T-helper 9 cell (primary cell): Measurements from ENCODE around the gene MACIR.

Experiments
- DNase-seq: peaks from one replicate; pipeline ENCODE4 v3.0.0-alpha.2; 2020

Gene MACIR

GRCh38 chr5:103293719-103294118 lies 35.2 kb downstream of the MACIR start:
- no peak for DNase-seq

- no peak for DNase-seq
Measured at GRCh38 chr5:103294906-103295305, 36.3 kb downstream of the MACIR start.

GRCh38 chr5:103295424-103295823 lies 36.9 kb downstream of the MACIR start:
- no peak for DNase-seq

DNA sequence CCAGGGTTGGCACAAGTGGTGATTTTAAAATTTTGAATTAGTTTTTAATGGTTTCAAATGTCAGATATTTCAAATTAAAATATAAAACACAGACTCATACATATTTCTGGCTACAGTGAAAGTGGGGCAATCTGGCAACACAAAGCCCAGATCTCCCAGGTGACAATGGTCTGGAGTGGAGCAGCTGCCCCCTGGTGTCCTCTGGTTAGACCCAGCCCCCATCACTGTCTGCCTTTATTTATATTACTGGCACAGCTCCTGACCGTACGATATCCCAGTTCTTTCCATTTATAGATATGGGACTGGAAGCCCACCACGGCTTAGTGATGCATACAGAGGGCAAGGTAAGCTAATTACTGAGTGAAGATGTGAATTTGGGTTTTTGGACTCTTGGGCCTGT lies 37.3 kb downstream of the MACIR start:
- DNase-seq = no peak

DNA sequence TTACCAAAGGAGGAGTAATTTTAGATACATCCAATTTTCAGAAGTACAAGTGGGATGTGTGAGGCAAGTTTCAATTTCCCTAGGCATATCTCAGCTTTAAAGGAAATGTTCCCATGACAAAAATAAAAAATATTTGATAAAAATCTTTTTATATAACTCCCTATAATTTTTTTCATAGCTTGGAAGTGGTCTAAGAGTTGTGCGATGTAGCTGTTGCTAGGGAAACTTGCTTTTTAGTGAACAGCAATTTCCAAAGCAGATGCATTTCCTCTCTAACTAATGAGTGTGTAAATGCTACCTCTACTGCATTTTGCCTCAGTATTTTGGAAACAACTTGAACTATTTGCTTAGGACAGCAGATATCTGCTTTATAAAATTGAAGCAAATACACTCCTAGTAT lies 39.6 kb downstream of the MACIR start:
- DNase-seq = no peak

- DNase-seq = no peak
Measured at GRCh38 chr5:103298607-103299188, 40.1 kb downstream of the MACIR start.

GRCh38 chr5:103305809-103306208 lies 47.2 kb downstream of the MACIR start:
- no peak for DNase-seq

DNA sequence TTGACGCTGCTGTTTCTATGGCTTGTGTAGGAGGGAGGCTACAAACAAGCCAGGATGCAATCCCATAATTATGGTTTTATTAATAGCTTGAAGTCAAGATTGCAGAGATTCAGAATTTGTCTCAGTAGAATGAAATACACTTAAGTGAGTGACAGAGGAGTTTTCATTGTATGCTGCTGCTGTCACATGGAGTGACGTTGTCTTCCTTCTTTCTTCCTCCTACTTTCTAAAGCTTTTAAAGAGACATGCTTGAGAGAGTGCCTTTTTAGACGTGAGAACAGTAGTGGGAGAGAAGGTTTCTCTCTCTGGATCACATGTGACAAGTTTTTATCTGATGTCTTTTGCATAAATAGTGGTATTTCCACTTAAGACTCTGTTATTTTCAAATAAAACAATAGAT lies 48.9 kb downstream of the MACIR start:
- no peak for DNase-seq

DNA sequence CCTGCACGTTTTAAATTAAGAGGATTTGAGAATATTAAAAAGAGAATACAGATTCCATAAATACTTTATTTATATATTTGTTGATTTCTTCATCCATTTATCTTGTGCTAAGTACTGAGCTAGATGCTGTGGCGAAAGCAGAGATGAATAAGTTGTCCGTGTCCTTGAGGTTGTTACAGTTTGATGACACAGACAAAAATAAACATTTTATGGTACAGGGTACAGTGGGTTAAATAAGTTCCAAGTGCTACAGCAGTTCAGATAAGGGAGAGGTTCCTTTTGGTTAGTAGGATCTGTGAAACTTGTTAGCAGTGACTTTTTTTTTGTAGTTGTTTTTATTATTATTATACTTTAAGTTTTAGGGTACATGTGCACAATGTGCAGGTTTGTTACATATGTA lies 50.2 kb downstream of the MACIR start:
- DNase-seq = no peak

GRCh38 chr5:103313056-103313455 lies 54.5 kb downstream of the MACIR start:
- DNase-seq = no peak

DNA sequence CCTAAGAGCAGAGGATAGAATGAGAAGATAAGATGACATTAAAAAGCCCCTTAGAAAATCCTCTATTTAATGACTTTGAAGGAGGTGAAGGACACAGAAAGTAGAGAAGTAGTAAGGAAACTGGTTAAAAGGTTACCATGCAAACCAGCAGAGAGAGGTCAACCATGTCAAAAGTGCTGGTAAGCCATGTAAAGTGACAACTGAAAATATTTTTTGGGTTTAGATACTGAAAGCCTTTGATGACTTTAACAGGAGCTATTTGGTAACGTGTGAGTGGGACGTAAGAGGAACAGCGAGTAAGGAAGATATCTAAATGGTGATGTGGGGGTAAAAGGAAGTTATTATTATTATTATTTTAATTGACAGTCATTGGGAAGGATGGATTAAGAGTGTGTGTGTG lies 56.9 kb downstream of the MACIR start:
- no peak for DNase-seq

DNA sequence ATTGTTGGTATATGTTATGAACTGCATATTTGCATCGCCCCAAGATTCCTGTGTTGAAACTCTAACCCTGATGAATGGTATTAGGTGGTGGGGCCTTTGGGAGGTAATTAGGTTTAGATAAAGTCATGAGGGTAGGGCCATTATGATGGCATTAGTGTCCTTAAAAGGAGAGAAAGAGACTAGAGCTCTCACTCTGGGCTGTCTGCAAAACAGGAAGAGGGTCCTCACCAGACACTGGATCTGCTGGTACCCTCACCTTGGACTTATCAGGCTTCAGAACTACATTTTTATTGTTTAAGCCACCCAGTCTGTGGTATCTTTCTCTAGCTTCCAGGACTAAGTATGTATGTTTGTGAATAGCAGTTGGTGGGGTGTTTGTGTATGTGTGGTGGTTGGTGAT lies 68.9 kb downstream of the MACIR start:
- DNase-seq = no peak

GRCh38 chr5:103327893-103328292 lies 69.3 kb downstream of the MACIR start:
- no peak for DNase-seq
